Type B pancreatic cell (in vitro differentiated cells): Measurements from ENCODE around the gene FANCF. TPM values are rescaled to one million over a fixed set of nuclear protein-coding genes. Genes with fewer than 3 reads are reported as not detected.
A peak's percentile ranks its signal among the peaks of the same experiment; 100 is the strongest.

ENCODE experiments used
- DNase-seq: peaks from one replicate; pipeline ENCODE4 v3.0.0; 2021; ENCODE audit warnings: mixed read lengths; ENCODE audit not compliant: unreplicated experiment; ENCODE audit errors: extremely low spot score
- H3K27ac Mint-ChIP-seq: 2 replicates; pipeline ENCODE4 v1.8.0; 2021; ENCODE audit warnings: mild to moderate bottlenecking, mixed read lengths
- H3K27me3 Mint-ChIP-seq: 2 replicates; pipeline ENCODE4 v1.8.0; 2021; ENCODE audit warnings: mixed read lengths
- H3K36me3 Mint-ChIP-seq: 2 replicates; pipeline ENCODE4 v1.8.0; 2021; ENCODE audit warnings: mixed read lengths
- H3K4me1 Mint-ChIP-seq: one replicate; pipeline ENCODE4 v1.8.0; 2021; ENCODE audit warnings: mixed read lengths; ENCODE audit not compliant: unreplicated experiment
- H3K4me3 Mint-ChIP-seq: 2 replicates; pipeline ENCODE4 v1.8.0; 2021; ENCODE audit warnings: mild to moderate bottlenecking, mixed read lengths
- H3K9me3 Mint-ChIP-seq: 2 replicates; pipeline ENCODE4 v1.8.0; 2021; ENCODE audit warnings: mixed read lengths
- CTCF ChIP-seq: fragments of 200-600 bp; sonication (generic); conservative IDR thresholded peaks from 2 replicates; pipeline ENCODE4 v1.5.0; 2021; ENCODE audit warnings: antibody characterized with exemption, mild to moderate bottlenecking
- total RNA-seq: library from RNA; stranded (reverse); gene quantifications from 2 replicates; pipeline ENCODE4 v1.2.1, GENCODE V29; 2021; ENCODE audit warnings: low replicate concordance

The FANCF gene
- total RNA-seq, 1 donor from 2014 or later = 23.2 TPM

- Mint-ChIP-seq H3K27me3 (peaks cover 9% of the 10 kb centered on the region), H3K4me1 (peaks cover 20% of the 10 kb centered on the region), H3K36me3 (no peaks in the 10 kb centered on the region), H3K27ac (no peak overlapping the region), H3K4me3 (peak overlapping the region; percentile 89), H3K9me3 (no peaks in the 10 kb centered on the region)
- no peak for DNase-seq
- no peak for TF ChIP-seq CTCF
Measured at GRCh38 chr11:22668005-22668796, 42.6 kb upstream of the FANCF start.

GRCh38 chr11:22666688-22667439, 41.2 kb upstream of the FANCF start:
- Mint-ChIP-seq H3K4me3 (peak overlapping the region; percentile 89), H3K27ac (peak overlapping the region; percentile 33), H3K4me1 (peaks cover 20% of the 10 kb centered on the region), H3K36me3 (no peaks in the 10 kb centered on the region), H3K27me3 (peaks cover 9% of the 10 kb centered on the region), H3K9me3 (no peaks in the 10 kb centered on the region)
- TF ChIP-seq CTCF = peak; percentile 64
- peak; percentile 76 for DNase-seq

- peaks cover 9% of the 10 kb centered on the region for H3K27me3 Mint-ChIP-seq
- no peak for DNase-seq
- H3K4me1 Mint-ChIP-seq = peaks cover 20% of the 10 kb centered on the region
- H3K36me3 Mint-ChIP-seq = no peaks in the 10 kb centered on the region
- peak within 1 kb of the TSS; percentile 33 for H3K27ac Mint-ChIP-seq
- TF ChIP-seq CTCF = no peak
- no peaks in the 10 kb centered on the region for H3K9me3 Mint-ChIP-seq
- H3K4me3 Mint-ChIP-seq = peak within 1 kb of the TSS; percentile 89
Measured at GRCh38 chr11:22666325-22666687, 40.7 kb upstream of the FANCF start, which contains the start of gene GAS2. TSS of gene GAS2 (plus strand) at chr11:22666611. CDS start at chr11:22674870, 8,259 bp downstream.

GRCh38 chr11:22659783-22660182, 34.2 kb upstream of the FANCF start:
- no peaks in the 10 kb centered on the region for H3K27me3 Mint-ChIP-seq
- DNase-seq = no peak
- H3K36me3 Mint-ChIP-seq = no peaks in the 10 kb centered on the region
- TF ChIP-seq CTCF = peak; percentile 4
- no peak overlapping the region for H3K4me3 Mint-ChIP-seq
- H3K27ac Mint-ChIP-seq = no peak overlapping the region
- peaks cover 3% of the 10 kb centered on the region for H3K9me3 Mint-ChIP-seq
- peaks cover 23% of the 10 kb centered on the region for H3K4me1 Mint-ChIP-seq

GRCh38 chr11:22657101-22657694, 31.6 kb upstream of the FANCF start:
- H3K9me3 Mint-ChIP-seq = peaks cover 3% of the 10 kb centered on the region
- peaks cover 23% of the 10 kb centered on the region for H3K4me1 Mint-ChIP-seq
- H3K27me3 Mint-ChIP-seq = no peaks in the 10 kb centered on the region
- H3K36me3 Mint-ChIP-seq = no peaks in the 10 kb centered on the region
- DNase-seq = no peak
- no peak overlapping the region for H3K27ac Mint-ChIP-seq
- H3K4me3 Mint-ChIP-seq = no peak overlapping the region
- no peak for TF ChIP-seq CTCF
